ENCODE results near the gene CELSR3.

CELSR3 gene

DNA sequence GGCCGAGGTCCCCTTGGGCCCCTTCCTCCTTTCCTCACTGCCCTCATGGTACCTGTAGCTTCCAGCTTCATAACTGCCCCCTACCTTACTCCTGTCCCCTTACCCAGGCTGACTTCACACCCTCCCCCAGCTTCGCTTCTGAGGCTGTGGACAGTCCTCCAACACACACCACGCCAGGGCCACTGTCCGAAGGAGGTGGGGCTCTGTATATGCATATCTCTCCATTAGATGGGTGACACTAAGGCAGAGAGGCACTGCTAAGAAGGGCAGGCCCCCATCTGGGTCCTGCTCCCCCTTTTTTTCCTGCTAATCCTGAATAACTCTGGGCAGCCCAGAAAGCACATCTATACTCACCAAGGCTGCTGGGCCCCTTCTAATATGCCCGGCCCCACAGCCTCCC is 66.5 kb downstream of the CELSR3 start:
- no peak overlapping the region for H3K27ac ChIP-seq (replicated peaks)
- DNase-seq (ENCODE audit: low read depth in 1 of 2, low spot score in 1 of 2), result no peak
- peaks cover 17% of the 10 kb centered on the region for H3K27me3 ChIP-seq (ENCODE audit: insufficient read depth, poor library complexity, severe bottlenecking)
- H3K4me3 ChIP-seq (replicated peaks; ENCODE audit: insufficient read depth, low read length), result no peak overlapping the region
- TF ChIP-seq GABPA (IDR thresholded peaks at IDR 0.05; ENCODE audit: low read depth) (no peak), REST (IDR thresholded peaks at IDR 0.05; ENCODE audit: insufficient replicate concordance, low read depth) (no peak), CTCF (IDR thresholded peaks at IDR 0.05; ENCODE audit: insufficient read depth, low read length) (no peak), POLR2AphosphoS5 (IDR thresholded peaks at IDR 0.05; ENCODE audit: low read depth) (no peak), SPI1 (IDR thresholded peaks at IDR 0.05; ENCODE audit: borderline replicate concordance, low read depth) (no peak)

DNA sequence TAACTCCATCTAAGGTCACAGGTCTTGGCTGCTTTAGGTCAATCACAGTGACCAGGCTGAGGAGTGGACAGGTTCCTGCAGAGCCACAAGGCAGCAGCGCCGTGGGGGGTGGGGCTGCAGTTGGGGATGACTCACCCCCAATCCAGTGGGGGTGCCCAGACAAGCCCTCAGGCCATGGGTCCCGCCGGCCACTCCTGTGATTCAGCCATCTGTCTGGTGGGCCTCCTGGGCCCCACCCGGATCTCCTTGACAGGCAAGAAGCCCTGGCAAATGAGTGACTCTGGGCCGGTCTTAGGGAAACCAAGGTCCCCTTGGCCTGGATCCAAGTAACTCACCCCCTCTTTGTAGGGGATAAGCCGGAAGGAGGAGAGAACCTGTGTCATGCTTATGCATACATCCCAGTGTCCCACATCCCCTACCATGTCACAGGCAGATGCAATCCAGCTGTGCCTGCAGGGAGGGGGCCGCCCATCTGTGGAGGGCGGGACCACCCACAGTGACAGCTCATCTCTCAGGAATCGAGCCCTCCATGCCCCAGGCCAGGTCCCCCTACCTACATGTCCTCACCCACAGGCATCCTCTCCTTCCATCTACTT is 67.1 kb downstream of the CELSR3 start:
- Histone ChIP-seq H3K27ac (replicated peaks) (no peak overlapping the region), H3K27me3 (ENCODE audit: insufficient read depth, poor library complexity, severe bottlenecking) (peaks cover 17% of the 10 kb centered on the region), H3K4me3 (replicated peaks; ENCODE audit: insufficient read depth, low read length) (no peak overlapping the region)
- TF ChIP-seq CTCF (IDR thresholded peaks at IDR 0.05; ENCODE audit: insufficient read depth, low read length) (no peak), REST (IDR thresholded peaks at IDR 0.05; ENCODE audit: insufficient replicate concordance, low read depth) (no peak), GABPA (IDR thresholded peaks at IDR 0.05; ENCODE audit: low read depth) (no peak), SPI1 (IDR thresholded peaks at IDR 0.05; ENCODE audit: borderline replicate concordance, low read depth) (no peak), POLR2AphosphoS5 (IDR thresholded peaks at IDR 0.05; ENCODE audit: low read depth) (no peak)
- peak in 1 of 2 experiments; percentile 41 for DNase-seq (ENCODE audit: low read depth in 1 of 2, low spot score in 1 of 2)

- DNase-seq (ENCODE audit: low read depth in 1 of 2, low spot score in 1 of 2), result no peak
- Histone ChIP-seq H3K4me3 (replicated peaks; ENCODE audit: insufficient read depth, low read length) (no peak within 1 kb of the TSS), H3K27ac (replicated peaks) (no peak within 1 kb of the TSS), H3K27me3 (ENCODE audit: insufficient read depth, poor library complexity, severe bottlenecking) (peaks cover 17% of the 10 kb centered on the region)
- TF ChIP-seq REST (IDR thresholded peaks at IDR 0.05; ENCODE audit: insufficient replicate concordance, low read depth) (no peak), CTCF (IDR thresholded peaks at IDR 0.05; ENCODE audit: insufficient read depth, low read length) (no peak), SPI1 (IDR thresholded peaks at IDR 0.05; ENCODE audit: borderline replicate concordance, low read depth) (no peak), GABPA (IDR thresholded peaks at IDR 0.05; ENCODE audit: low read depth) (no peak)
Measured at GRCh38 chr3:48595075-48595525, 67.6 kb downstream of the CELSR3 start, which contains the start of gene COL7A1. COL7A1 (minus strand) TSS chr3:48595329; CDS start chr3:48595159, 170 bp downstream.

Data from HL-60 (cell line).